T-helper 2 cell (primary cell): Measurements from ENCODE around the gene LRRTM1.

Experiments
- DNase-seq, 5 experiments: peaks; one replicate each; pipeline versions ENCODE4 v3.0.0 to v3.0.0-alpha.2; 2012 to 2022
- total RNA-seq, 2 donors: gene quantifications; one replicate each; lab custom pipeline; 2026; lab: John Stamatoyannopoulos, UW

Gene LRRTM1
- 0 reads per million in 2 donors for total RNA-seq

GRCh38 chr2:80303909-80304837 is at the start of gene LRRTM1:
Gene LRRTM1 (minus strand): TSS chr2:80304752. CDS start chr2:80303819, 933 bp downstream.
- no peak for DNase-seq

- no peak for DNase-seq
These were observed 46.7 kb upstream of the LRRTM1 start for GRCh38 chr2:80351231-80351630.

GRCh38 chr2:80348953-80349352 is 44.4 kb upstream of the LRRTM1 start:
- no peak for DNase-seq

- no peak for DNase-seq
These were observed 43.5 kb upstream of the LRRTM1 start for GRCh38 chr2:80348078-80348477.

GRCh38 chr2:80340022-80340421 is 35.5 kb upstream of the LRRTM1 start:
- no peak for DNase-seq

GRCh38 chr2:80338794-80339193 is 34.2 kb upstream of the LRRTM1 start:
- DNase-seq = no peak

GRCh38 chr2:80335411-80335810 is 30.9 kb upstream of the LRRTM1 start:
- no peak for DNase-seq

- no peak for DNase-seq
These were observed 29.3 kb upstream of the LRRTM1 start for GRCh38 chr2:80333886-80334285.

GRCh38 chr2:80330527-80331450 is 26.2 kb upstream of the LRRTM1 start:
- DNase-seq = no peak

GRCh38 chr2:80329491-80329890 is 24.9 kb upstream of the LRRTM1 start:
- DNase-seq = no peak

- DNase-seq = no peak
These were observed 23.6 kb upstream of the LRRTM1 start for GRCh38 chr2:80328159-80328571.

- no peak for DNase-seq
These were observed 22.3 kb upstream of the LRRTM1 start for GRCh38 chr2:80326861-80327260.

GRCh38 chr2:80326214-80326613 is 21.7 kb upstream of the LRRTM1 start:
- DNase-seq = no peak

GRCh38 chr2:80324525-80324924 is 20.0 kb upstream of the LRRTM1 start:
- no peak for DNase-seq

- no peak for DNase-seq
These were observed 19.1 kb upstream of the LRRTM1 start for GRCh38 chr2:80323610-80324009.

- no peak for DNase-seq
These were observed 18.4 kb upstream of the LRRTM1 start for GRCh38 chr2:80322958-80323357.

GRCh38 chr2:80322311-80322920 is 17.9 kb upstream of the LRRTM1 start:
- no peak for DNase-seq

- no peak for DNase-seq
These were observed 7.8 kb upstream of the LRRTM1 start for GRCh38 chr2:80312282-80312839.

- DNase-seq = no peak
These were observed 6.8 kb upstream of the LRRTM1 start for GRCh38 chr2:80311304-80311703.

GRCh38 chr2:80303006-80303908 is 1.3 kb downstream of the LRRTM1 start:
- DNase-seq = peak in 1 of 5 experiments; percentile 5

- DNase-seq = no peak
These were observed 2.1 kb downstream of the LRRTM1 start for GRCh38 chr2:80302314-80303005.
